A673 (cell line): ENCODE results near the gene TMEM132C. TPM values are rescaled to one million over a fixed set of nuclear protein-coding genes. Genes with fewer than 3 reads are reported as not detected.

Source experiments
- BruUV-seq: library from RNA; stranded (reverse); fragments of 400-500 nt; replicated peaks from 2 replicates; lab custom pipeline; 2021; lab: Mats Ljungman, UMichigan
- CTCF ChIA-PET: fragments of 300-600 bp; sonication (Branson Sonifier 250); formaldehyde crosslinking; loops from one replicate; lab custom pipeline; 2022; ENCODE audit warnings: antibody characterized with exemption; lab: Charles Lee
- POLR2A ChIA-PET: fragments of 300-600 bp; sonication (Branson Sonifier 250); formaldehyde crosslinking; loops from one replicate; lab custom pipeline; 2022; ENCODE audit warnings: antibody characterized with exemption; ENCODE audit not compliant: low non-redundant PET; lab: Charles Lee
- DNase-seq: peaks from one replicate; pipeline ENCODE4 v3.0.0-alpha.2; 2015; ENCODE audit warnings: low spot score
- H3K27ac ChIP-seq: fragments of 200-600 bp; sonication (generic); 2 replicates; pipeline ENCODE4 v1.5.1; 2016; ENCODE audit warnings: mixed run types, low read depth, mild to moderate bottlenecking, mixed read lengths, antibody characterized with exemption, low read length; ENCODE audit not compliant: poor library complexity, severe bottlenecking
- H3K27me3 ChIP-seq: fragments of 200-600 bp; sonication (generic); replicated peaks from 2 replicates; pipeline ENCODE4 v1.6.1; 2017; ENCODE audit warnings: mixed run types, low read depth, mild to moderate bottlenecking, mixed read lengths, antibody characterized with exemption, low read length; ENCODE audit not compliant: insufficient read depth, poor library complexity
- H3K36me3 ChIP-seq: fragments of 200-600 bp; sonication (generic); 2 replicates; pipeline ENCODE4 v1.6.1; 2016; ENCODE audit warnings: mixed run types, mild to moderate bottlenecking, mixed read lengths, antibody characterized with exemption, low read length; ENCODE audit not compliant: insufficient read depth, poor library complexity, severe bottlenecking
- H3K4me1 ChIP-seq: fragments of 200-600 bp; sonication (generic); 2 replicates; pipeline ENCODE4 v1.6.1; 2017; ENCODE audit warnings: mixed run types, mild to moderate bottlenecking, mixed read lengths, antibody characterized with exemption, low read length; ENCODE audit not compliant: insufficient read depth, poor library complexity, severe bottlenecking
- H3K4me3 ChIP-seq: fragments of 200-600 bp; sonication (generic); 2 replicates; pipeline ENCODE4 v1.5.1; 2016; ENCODE audit warnings: low read depth, mixed run types, mild to moderate bottlenecking, mixed read lengths, low read length; ENCODE audit not compliant: poor library complexity, severe bottlenecking
- H3K9me3 ChIP-seq: fragments of 200-600 bp; sonication (generic); 2 replicates; pipeline ENCODE4 v1.6.1; 2016; ENCODE audit warnings: mixed run types, low read depth, mild to moderate bottlenecking, mixed read lengths, antibody characterized with exemption, low read length; ENCODE audit not compliant: poor library complexity, severe bottlenecking
- EZH2 ChIP-seq: fragments of 200-600 bp; sonication (generic); IDR thresholded peaks from 2 replicates; pipeline ENCODE4 v1.6.1; 2017; ENCODE audit warnings: borderline replicate concordance, low read depth, mild to moderate bottlenecking, mixed read lengths, antibody characterized with exemption, low read length; ENCODE audit not compliant: poor library complexity, severe bottlenecking
- intact Hi-C: fragments of 100-400 bp; cut with micrococcal nuclease; formaldehyde crosslinking; loops from one replicate; pipeline ENCODE4 v1.10.0; 2022; ENCODE audit not compliant: unreplicated experiment
- total RNA-seq: library from RNA; stranded (reverse); gene quantifications from 2 replicates; pipeline ENCODE4 v1.2.3, GENCODE V29; 2021
- TF ChIP-seq, protein P1 (sequence below): fragments of 300-800, 200-600 bp; sonication (generic); conservative IDR thresholded peaks from 2 replicates; pipeline ENCODE4 v1.5.1; 2017; ENCODE audit warnings: low read depth, mild to moderate bottlenecking, antibody characterized with exemption, low read length, moderate library complexity, mixed read lengths

Gene TMEM132C
- total RNA-seq, 1 experiment from 2014 or later, result not detected

DNA sequence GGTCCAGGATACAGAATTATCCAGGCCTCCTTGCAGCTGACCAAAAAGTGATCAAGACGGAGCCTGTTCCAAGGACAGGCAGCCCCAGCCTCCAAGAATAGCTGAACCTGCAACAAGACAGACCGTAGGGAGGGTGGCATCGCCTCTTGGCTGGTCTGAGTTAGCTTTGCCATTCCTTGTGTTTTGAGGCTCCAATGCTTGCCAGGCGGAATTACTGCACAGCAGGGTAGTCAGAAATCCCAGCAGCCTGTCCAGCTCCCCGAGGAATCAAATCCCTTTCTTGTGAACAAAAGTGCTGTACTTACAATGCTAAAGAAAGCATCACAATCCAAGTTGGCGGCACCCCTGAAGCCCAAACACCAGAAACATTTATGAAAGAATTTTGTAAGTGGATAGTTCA, 246.9 kb downstream of the TMEM132C start:
- H3K9me3 ChIP-seq, result no peaks in the 10 kb centered on the region

GRCh38 chr12:128518644-128519043, 251.7 kb downstream of the TMEM132C start:
- intact Hi-C loops, result no loop called here
- CTCF ChIA-PET, result no interaction called here
- H3K36me3 ChIP-seq, result no peaks in the 10 kb centered on the region
- no TSS peak for BruUV-seq
- TF ChIP-seq, protein P1, sequence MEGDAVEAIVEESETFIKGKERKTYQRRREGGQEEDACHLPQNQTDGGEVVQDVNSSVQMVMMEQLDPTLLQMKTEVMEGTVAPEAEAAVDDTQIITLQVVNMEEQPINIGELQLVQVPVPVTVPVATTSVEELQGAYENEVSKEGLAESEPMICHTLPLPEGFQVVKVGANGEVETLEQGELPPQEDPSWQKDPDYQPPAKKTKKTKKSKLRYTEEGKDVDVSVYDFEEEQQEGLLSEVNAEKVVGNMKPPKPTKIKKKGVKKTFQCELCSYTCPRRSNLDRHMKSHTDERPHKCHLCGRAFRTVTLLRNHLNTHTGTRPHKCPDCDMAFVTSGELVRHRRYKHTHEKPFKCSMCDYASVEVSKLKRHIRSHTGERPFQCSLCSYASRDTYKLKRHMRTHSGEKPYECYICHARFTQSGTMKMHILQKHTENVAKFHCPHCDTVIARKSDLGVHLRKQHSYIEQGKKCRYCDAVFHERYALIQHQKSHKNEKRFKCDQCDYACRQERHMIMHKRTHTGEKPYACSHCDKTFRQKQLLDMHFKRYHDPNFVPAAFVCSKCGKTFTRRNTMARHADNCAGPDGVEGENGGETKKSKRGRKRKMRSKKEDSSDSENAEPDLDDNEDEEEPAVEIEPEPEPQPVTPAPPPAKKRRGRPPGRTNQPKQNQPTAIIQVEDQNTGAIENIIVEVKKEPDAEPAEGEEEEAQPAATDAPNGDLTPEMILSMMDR, result no peak
- no peak for TF ChIP-seq EZH2
- H3K4me3 ChIP-seq, result no peak overlapping the region
- POLR2A ChIA-PET, result no interaction called here
- H3K9me3 ChIP-seq, result no peaks in the 10 kb centered on the region
- no peak overlapping the region for H3K27ac ChIP-seq
- peaks cover 31% of the 10 kb centered on the region for H3K27me3 ChIP-seq
- H3K4me1 ChIP-seq, result no peaks in the 10 kb centered on the region
- peak; percentile 15 for DNase-seq

More for the DNA sequence above, 246.9 kb downstream of the TMEM132C start:
- ChIA-PET CTCF (no interaction called here), POLR2A (no interaction called here)
- Histone ChIP-seq H3K36me3 (no peaks in the 10 kb centered on the region), H3K4me1 (no peaks in the 10 kb centered on the region), H3K27me3 (peaks cover 30% of the 10 kb centered on the region), H3K4me3 (no peak overlapping the region), H3K27ac (no peak overlapping the region)
- intact Hi-C loops, result no loop called here
- no peak for DNase-seq
- TF ChIP-seq, protein P1, result no peak
- no peak for TF ChIP-seq EZH2
- no TSS peak for BruUV-seq

- ChIA-PET CTCF (no interaction called here), POLR2A (no interaction called here)
- DNase-seq, result no peak
- no peak overlapping the region for H3K4me3 ChIP-seq
- BruUV-seq, result no TSS peak
- no peaks in the 10 kb centered on the region for H3K4me1 ChIP-seq
- no peaks in the 10 kb centered on the region for H3K36me3 ChIP-seq
- intact Hi-C loops, result no loop called here
- no peaks in the 10 kb centered on the region for H3K9me3 ChIP-seq
- TF ChIP-seq EZH2, result no peak
- TF ChIP-seq, protein P1, result no peak
- peaks cover 23% of the 10 kb centered on the region for H3K27me3 ChIP-seq
- H3K27ac ChIP-seq, result no peak overlapping the region
These were observed 252.5 kb downstream of the TMEM132C start for GRCh38 chr12:128519426-128519825.
